ENCODE measurements around the gene SENP3. TPM values are rescaled to one million over a fixed set of nuclear protein-coding genes. Genes with fewer than 3 reads are reported as not detected.

SENP3 gene
- total RNA-seq, 1 donor from 2014 or later: 87.9 TPM

DNA sequence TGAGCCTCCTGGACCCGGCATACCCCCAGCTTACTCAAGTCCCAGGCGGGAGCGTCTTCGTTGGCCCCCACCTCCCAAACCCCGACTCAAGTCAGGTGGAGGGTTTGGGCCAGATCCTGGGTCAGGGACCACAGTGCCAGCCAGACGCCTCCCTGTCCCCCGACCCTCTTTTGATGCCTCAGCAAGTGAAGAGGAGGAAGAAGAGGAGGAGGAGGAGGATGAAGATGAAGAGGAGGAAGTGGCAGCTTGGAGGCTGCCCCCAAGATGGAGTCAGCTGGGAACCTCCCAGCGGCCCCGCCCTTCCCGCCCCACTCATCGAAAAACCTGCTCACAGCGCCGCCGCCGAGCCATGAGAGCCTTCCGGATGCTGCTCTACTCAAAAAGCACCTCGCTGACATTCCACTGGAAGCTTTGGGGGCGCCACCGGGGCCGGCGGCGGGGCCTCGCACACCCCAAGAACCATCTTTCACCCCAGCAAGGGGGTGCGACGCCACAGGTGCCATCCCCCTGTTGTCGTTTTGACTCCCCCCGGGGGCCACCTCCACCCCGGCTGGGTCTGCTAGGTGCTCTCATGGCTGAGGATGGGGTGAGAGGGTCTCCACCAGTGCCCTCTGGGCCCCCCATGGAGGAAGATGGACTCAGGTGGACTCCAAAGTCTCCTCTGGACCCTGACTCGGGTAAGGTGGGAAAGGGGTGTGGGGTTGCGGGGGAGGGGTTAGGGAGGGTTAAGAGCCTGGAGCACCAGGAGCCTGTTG lies 1.6 kb downstream of the SENP3 start:
- peaks cover 31% of the 10 kb centered on the region for H3K4me1 ChIP-seq
- no peak overlapping the region for H3K27ac ChIP-seq
- no peak for DNase-seq (ENCODE audit: low spot score)
- peak overlapping the region; percentile 94 for H3K4me3 ChIP-seq
- H3K9ac ChIP-seq: no peak overlapping the region
- no peak overlapping the region for H3K27ac Mint-ChIP-seq
- H3F3A ChIP-seq (ENCODE audit: low read depth): peaks cover 33% of the 10 kb centered on the region
- peak overlapping the region; percentile 97 for H3K4me3 Mint-ChIP-seq
- TF ChIP-seq EZH2phosphoT487 (IDR thresholded peaks at IDR 0.05): no peak
- TF ChIP-seq, protein P1, sequence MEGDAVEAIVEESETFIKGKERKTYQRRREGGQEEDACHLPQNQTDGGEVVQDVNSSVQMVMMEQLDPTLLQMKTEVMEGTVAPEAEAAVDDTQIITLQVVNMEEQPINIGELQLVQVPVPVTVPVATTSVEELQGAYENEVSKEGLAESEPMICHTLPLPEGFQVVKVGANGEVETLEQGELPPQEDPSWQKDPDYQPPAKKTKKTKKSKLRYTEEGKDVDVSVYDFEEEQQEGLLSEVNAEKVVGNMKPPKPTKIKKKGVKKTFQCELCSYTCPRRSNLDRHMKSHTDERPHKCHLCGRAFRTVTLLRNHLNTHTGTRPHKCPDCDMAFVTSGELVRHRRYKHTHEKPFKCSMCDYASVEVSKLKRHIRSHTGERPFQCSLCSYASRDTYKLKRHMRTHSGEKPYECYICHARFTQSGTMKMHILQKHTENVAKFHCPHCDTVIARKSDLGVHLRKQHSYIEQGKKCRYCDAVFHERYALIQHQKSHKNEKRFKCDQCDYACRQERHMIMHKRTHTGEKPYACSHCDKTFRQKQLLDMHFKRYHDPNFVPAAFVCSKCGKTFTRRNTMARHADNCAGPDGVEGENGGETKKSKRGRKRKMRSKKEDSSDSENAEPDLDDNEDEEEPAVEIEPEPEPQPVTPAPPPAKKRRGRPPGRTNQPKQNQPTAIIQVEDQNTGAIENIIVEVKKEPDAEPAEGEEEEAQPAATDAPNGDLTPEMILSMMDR (IDR thresholded peaks at IDR 0.05): no peak
- no peak for TF ChIP-seq EZH2 (IDR thresholded peaks at IDR 0.05)
- H3K9me3 Mint-ChIP-seq: no peaks in the 10 kb centered on the region
- H4K20me1 ChIP-seq (ENCODE audit: low read depth): peaks cover 15% of the 10 kb centered on the region
- no peaks in the 10 kb centered on the region for H3K27me3 ChIP-seq
- peaks cover 43% of the 10 kb centered on the region for H3K4me1 Mint-ChIP-seq
- peaks cover 18% of the 10 kb centered on the region for H3K36me3 Mint-ChIP-seq
- peaks cover 2% of the 10 kb centered on the region for H3K27me3 Mint-ChIP-seq (ENCODE audit: insufficient read depth, low read depth)
- H2AFZ ChIP-seq (replicated peaks): no peak overlapping the region
- H3K79me2 ChIP-seq (ENCODE audit: low read depth): peaks cover 43% of the 10 kb centered on the region
- H3K4me2 ChIP-seq: peak overlapping the region; percentile 97
- H3K36me3 ChIP-seq: peaks cover 7% of the 10 kb centered on the region
- H3K9me3 ChIP-seq (ENCODE audit: low read depth): no peaks in the 10 kb centered on the region

DNA sequence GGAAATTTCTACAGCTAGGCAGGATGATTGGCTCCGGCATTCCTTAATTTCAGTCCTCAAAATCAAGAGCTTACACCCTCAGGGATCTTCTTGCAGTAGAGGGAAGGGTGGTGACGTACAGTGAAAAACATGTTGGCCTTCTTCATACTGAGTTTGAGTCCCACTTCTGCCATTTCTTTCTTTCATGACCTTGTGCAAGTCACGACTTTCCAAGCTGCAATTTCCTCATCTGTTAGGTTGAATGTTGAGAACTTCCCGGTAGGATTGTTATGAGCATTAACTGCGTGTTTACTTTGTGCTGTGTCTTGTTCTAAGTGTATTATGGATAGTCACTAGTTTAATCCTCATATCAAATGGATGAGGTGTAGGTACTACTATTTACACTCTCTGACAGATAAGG lies 7.9 kb downstream of the SENP3 start:
- peaks cover 6% of the 10 kb centered on the region for H3K4me1 ChIP-seq
- peaks cover 40% of the 10 kb centered on the region for H3K79me2 ChIP-seq (ENCODE audit: low read depth)
- no peak for DNase-seq (ENCODE audit: low spot score)
- H3K9me3 Mint-ChIP-seq: no peaks in the 10 kb centered on the region
- H3K4me3 ChIP-seq: no peak overlapping the region
- H3K27ac Mint-ChIP-seq: no peak overlapping the region
- peaks cover 35% of the 10 kb centered on the region for H3K36me3 Mint-ChIP-seq
- H2AFZ ChIP-seq (replicated peaks): no peak overlapping the region
- H3K27ac ChIP-seq: no peak overlapping the region
- H3K4me3 Mint-ChIP-seq: no peak overlapping the region
- H3K4me2 ChIP-seq: no peak overlapping the region
- H3K9me3 ChIP-seq (ENCODE audit: low read depth): no peaks in the 10 kb centered on the region
- H3K27me3 Mint-ChIP-seq (ENCODE audit: insufficient read depth, low read depth): peaks cover 7% of the 10 kb centered on the region
- H3K27me3 ChIP-seq: no peaks in the 10 kb centered on the region
- H3F3A ChIP-seq (ENCODE audit: low read depth): peaks cover 31% of the 10 kb centered on the region
- H3K9ac ChIP-seq: no peak overlapping the region
- no peak for TF ChIP-seq EZH2phosphoT487 (IDR thresholded peaks at IDR 0.05)
- TF ChIP-seq, protein P1 (IDR thresholded peaks at IDR 0.05): no peak
- no peak for TF ChIP-seq EZH2 (IDR thresholded peaks at IDR 0.05)
- peaks cover 5% of the 10 kb centered on the region for H3K36me3 ChIP-seq
- H4K20me1 ChIP-seq (ENCODE audit: low read depth): peaks cover 19% of the 10 kb centered on the region
- peaks cover 21% of the 10 kb centered on the region for H3K4me1 Mint-ChIP-seq

DNA sequence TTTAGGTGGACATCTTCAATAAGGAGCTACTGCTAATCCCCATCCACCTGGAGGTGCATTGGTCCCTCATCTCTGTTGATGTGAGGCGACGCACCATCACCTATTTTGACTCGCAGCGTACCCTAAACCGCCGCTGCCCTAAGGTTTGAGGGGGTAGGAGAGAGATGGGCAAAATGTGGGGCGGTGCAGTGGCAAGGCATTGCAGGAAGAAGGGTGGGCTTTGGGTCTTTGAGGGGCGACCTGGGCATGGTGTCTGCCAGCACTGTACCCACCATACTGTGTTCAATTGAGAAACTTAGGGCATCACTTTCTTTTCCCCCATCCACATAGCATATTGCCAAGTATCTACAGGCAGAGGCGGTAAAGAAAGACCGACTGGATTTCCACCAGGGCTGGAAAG lies 8.6 kb downstream of the SENP3 start:
- DNase-seq (ENCODE audit: low spot score): no peak
- H3K36me3 ChIP-seq: peaks cover 12% of the 10 kb centered on the region
- peaks cover 26% of the 10 kb centered on the region for H4K20me1 ChIP-seq (ENCODE audit: low read depth)
- peaks cover 14% of the 10 kb centered on the region for H3K4me1 ChIP-seq
- Mint-ChIP-seq H3K9me3 (no peaks in the 10 kb centered on the region), H3K4me1 (peaks cover 28% of the 10 kb centered on the region), H3K27me3 (ENCODE audit: insufficient read depth, low read depth) (peaks cover 13% of the 10 kb centered on the region), H3K27ac (no peak overlapping the region), H3K36me3 (peaks cover 37% of the 10 kb centered on the region), H3K4me3 (peak overlapping the region; percentile 67)
- H3K79me2 ChIP-seq (ENCODE audit: low read depth): peaks cover 40% of the 10 kb centered on the region
- TF ChIP-seq EZH2 (IDR thresholded peaks at IDR 0.05) (no peak), EZH2phosphoT487 (IDR thresholded peaks at IDR 0.05) (no peak)
- TF ChIP-seq, protein P1 (IDR thresholded peaks at IDR 0.05): no peak
- H3K4me3 ChIP-seq: no peak overlapping the region
- H3K9me3 ChIP-seq (ENCODE audit: low read depth): no peaks in the 10 kb centered on the region
- H3F3A ChIP-seq (ENCODE audit: low read depth): peaks cover 38% of the 10 kb centered on the region
- no peak overlapping the region for H3K4me2 ChIP-seq
- H3K27me3 ChIP-seq: no peaks in the 10 kb centered on the region
- H2AFZ ChIP-seq (replicated peaks): no peak overlapping the region
- no peak overlapping the region for H3K27ac ChIP-seq
- no peak overlapping the region for H3K9ac ChIP-seq

All from neural progenitor cell (in vitro differentiated cells).